ENCODE data around the gene KRT23. TPM values are rescaled to one million over a fixed set of nuclear protein-coding genes. Genes with fewer than 3 reads are reported as not detected.
A peak's percentile ranks its signal among the peaks of the same experiment; 100 is the strongest.

The KRT23 gene
- polyA plus RNA-seq, 1 donor from 2014 or later = 0.37 TPM

GRCh38 chr17:40967582-40967981, 30.1 kb upstream of the KRT23 start:
- H3F3A ChIP-seq (ENCODE audit: insufficient read depth, low read length, poor library complexity, severe bottlenecking) = no peaks in the 10 kb centered on the region
- H4K20me1 ChIP-seq (ENCODE audit: insufficient read depth) = no peaks in the 10 kb centered on the region
- no peak overlapping the region for H3K4me2 ChIP-seq (ENCODE audit: low read length)
- no peak overlapping the region for H3K4me3 ChIP-seq (ENCODE audit: low read length)
- no peak overlapping the region for H2AFZ ChIP-seq (ENCODE audit: low read depth, low read length)
- H3K27ac ChIP-seq (ENCODE audit: low read length) = no peak overlapping the region
- H3K9me3 ChIP-seq (ENCODE audit: low read length) = no peaks in the 10 kb centered on the region
- TF ChIP-seq RAD21 (conservative IDR thresholded peaks at IDR 0.05) (no peak), REST (IDR thresholded peaks at IDR 0.05; ENCODE audit: borderline replicate concordance) (no peak), EZH2 (IDR thresholded peaks at IDR 0.05; ENCODE audit: borderline replicate concordance, insufficient read depth, low read length, poor library complexity, severe bottlenecking) (no peak), MXI1 (conservative IDR thresholded peaks at IDR 0.05; ENCODE audit: poor library complexity, severe bottlenecking) (no peak), SMC3 (conservative IDR thresholded peaks at IDR 0.05; ENCODE audit: poor library complexity) (no peak)
- H3K9me2 ChIP-seq (ENCODE audit: insufficient read depth, low read length) = no peaks in the 10 kb centered on the region
- H3K9ac ChIP-seq (ENCODE audit: low read length) = no peak overlapping the region
- no peaks in the 10 kb centered on the region for H3K79me2 ChIP-seq (replicated peaks; ENCODE audit: insufficient read depth, low read length)
- H3K27me3 ChIP-seq (ENCODE audit: insufficient read depth, low read depth, low read length) = no peaks in the 10 kb centered on the region
- no peaks in the 10 kb centered on the region for H3K36me3 ChIP-seq (ENCODE audit: insufficient read depth, low read length)

- no peaks in the 10 kb centered on the region for H3F3A ChIP-seq (ENCODE audit: insufficient read depth, low read length, poor library complexity, severe bottlenecking)
- H2AFZ ChIP-seq (ENCODE audit: low read depth, low read length) = no peak within 1 kb of the TSS
- H3K9ac ChIP-seq (ENCODE audit: low read length) = no peak within 1 kb of the TSS
- H3K79me2 ChIP-seq (replicated peaks; ENCODE audit: insufficient read depth, low read length) = no peaks in the 10 kb centered on the region
- H3K9me2 ChIP-seq (ENCODE audit: insufficient read depth, low read length) = no peaks in the 10 kb centered on the region
- H3K4me2 ChIP-seq (ENCODE audit: low read length) = no peak within 1 kb of the TSS
- no peaks in the 10 kb centered on the region for H3K27me3 ChIP-seq (ENCODE audit: insufficient read depth, low read depth, low read length)
- H4K20me1 ChIP-seq (ENCODE audit: insufficient read depth) = no peaks in the 10 kb centered on the region
- H3K36me3 ChIP-seq (ENCODE audit: insufficient read depth, low read length) = no peaks in the 10 kb centered on the region
- TF ChIP-seq EZH2 (IDR thresholded peaks at IDR 0.05; ENCODE audit: borderline replicate concordance, insufficient read depth, low read length, poor library complexity, severe bottlenecking) (no peak), MXI1 (conservative IDR thresholded peaks at IDR 0.05; ENCODE audit: poor library complexity, severe bottlenecking) (no peak), TAF1 (IDR thresholded peaks at IDR 0.05; ENCODE audit: low read depth) (no peak)
- no peaks in the 10 kb centered on the region for H3K9me3 ChIP-seq (ENCODE audit: low read length)
- H3K4me3 ChIP-seq (ENCODE audit: low read length) = no peak within 1 kb of the TSS
- no peak within 1 kb of the TSS for H3K27ac ChIP-seq (ENCODE audit: low read length)
Measured at GRCh38 chr17:40966848-40967247, 29.4 kb upstream of the KRT23 start, which contains the start of gene KRT39. KRT39 (minus strand) TSS chr17:40966948; CDS start chr17:40966856, 92 bp downstream.

GRCh38 chr17:40963838-40964237, 26.4 kb upstream of the KRT23 start:
- Histone ChIP-seq H3F3A (ENCODE audit: insufficient read depth, low read length, poor library complexity, severe bottlenecking) (no peaks in the 10 kb centered on the region), H3K4me2 (ENCODE audit: low read length) (no peak overlapping the region), H3K27me3 (ENCODE audit: insufficient read depth, low read depth, low read length) (no peaks in the 10 kb centered on the region), H3K4me3 (ENCODE audit: low read length) (no peak overlapping the region), H4K20me1 (ENCODE audit: insufficient read depth) (no peaks in the 10 kb centered on the region), H2AFZ (ENCODE audit: low read depth, low read length) (no peak overlapping the region), H3K36me3 (ENCODE audit: insufficient read depth, low read length) (no peaks in the 10 kb centered on the region), H3K27ac (ENCODE audit: low read length) (no peak overlapping the region), H3K9me3 (ENCODE audit: low read length) (no peaks in the 10 kb centered on the region), H3K9me2 (ENCODE audit: insufficient read depth, low read length) (no peaks in the 10 kb centered on the region), H3K9ac (ENCODE audit: low read length) (no peak overlapping the region), H3K79me2 (replicated peaks; ENCODE audit: insufficient read depth, low read length) (no peaks in the 10 kb centered on the region)
- TF ChIP-seq REST (IDR thresholded peaks at IDR 0.05; ENCODE audit: borderline replicate concordance) (no peak), CTCF (IDR thresholded peaks at IDR 0.05; ENCODE audit: poor library complexity, severe bottlenecking) (peak; percentile 32)

All from neural cell (in vitro differentiated cells).